ENCODE results near the gene SPTBN5.
"Not testable (repeated sequence)": the region's sequence is repeated elsewhere in the genome, so short reads cannot be mapped to it uniquely, and the experiment has no call there.

Gene SPTBN5

DNA sequence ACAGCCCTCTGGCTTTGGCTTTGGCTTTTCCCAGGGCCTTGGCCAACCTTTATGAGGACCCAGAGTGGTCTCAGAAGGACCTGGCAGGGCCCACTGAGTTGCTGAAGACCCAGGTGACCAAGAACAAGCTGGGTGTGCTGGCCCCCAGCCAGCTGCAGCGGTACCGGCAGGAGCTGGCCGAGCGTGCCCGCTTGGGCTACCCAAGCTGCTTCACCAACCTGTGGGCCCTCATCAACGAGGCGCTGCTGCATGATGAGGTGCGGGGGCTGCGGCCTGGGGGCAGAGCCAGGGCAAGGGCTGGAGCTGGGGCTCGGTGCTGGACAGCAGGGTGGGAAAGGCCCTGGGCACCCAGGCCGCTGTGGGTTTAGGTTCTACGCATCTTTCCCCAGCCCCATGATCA is 49.0 kb downstream of the SPTBN5 start:
- DNase-seq (ENCODE audit: low spot score), result no peak

DNA sequence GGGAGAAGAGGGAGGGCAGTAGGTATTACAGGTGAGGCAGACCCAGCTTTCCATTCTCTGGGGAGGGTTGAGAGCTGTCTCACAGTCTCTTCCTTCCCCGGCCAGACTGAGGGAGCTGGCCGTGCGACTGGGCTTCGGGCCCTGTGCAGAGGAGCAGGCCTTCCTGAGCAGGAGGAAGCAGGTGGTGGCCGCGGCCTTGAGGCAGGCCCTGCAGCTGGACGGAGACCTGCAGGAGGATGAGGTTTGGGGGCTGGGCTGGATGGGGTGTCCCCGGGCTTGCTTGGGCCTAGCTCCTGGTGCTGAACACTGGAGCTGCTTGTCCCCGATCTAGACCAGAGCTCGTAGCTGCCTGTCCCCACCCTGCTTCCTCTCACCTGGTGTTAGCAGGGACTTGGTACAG is 50.3 kb downstream of the SPTBN5 start:
- DNase-seq (ENCODE audit: low spot score), result no peak

DNA sequence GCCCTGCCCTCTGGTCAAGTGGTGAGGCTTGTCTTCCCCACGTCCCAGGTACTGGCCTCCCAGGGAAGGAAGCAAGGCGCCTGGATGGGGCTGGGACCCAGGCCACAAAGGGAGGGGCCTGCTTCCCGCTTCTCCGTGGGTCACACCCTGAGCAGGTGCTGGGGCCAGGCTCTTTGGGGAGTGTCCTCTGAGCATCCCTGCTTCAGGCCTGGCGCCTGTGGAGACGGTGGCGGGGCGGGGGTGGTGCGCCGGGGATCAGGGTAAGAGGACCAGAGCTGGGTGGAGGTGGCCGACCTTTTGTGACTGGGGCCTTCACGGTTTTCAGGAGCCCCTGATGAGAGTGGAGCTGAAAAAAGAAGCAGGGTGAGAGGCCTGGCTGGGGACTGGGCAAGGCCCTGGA is 51.6 kb downstream of the SPTBN5 start:
- no peak for DNase-seq (ENCODE audit: low spot score)

DNA sequence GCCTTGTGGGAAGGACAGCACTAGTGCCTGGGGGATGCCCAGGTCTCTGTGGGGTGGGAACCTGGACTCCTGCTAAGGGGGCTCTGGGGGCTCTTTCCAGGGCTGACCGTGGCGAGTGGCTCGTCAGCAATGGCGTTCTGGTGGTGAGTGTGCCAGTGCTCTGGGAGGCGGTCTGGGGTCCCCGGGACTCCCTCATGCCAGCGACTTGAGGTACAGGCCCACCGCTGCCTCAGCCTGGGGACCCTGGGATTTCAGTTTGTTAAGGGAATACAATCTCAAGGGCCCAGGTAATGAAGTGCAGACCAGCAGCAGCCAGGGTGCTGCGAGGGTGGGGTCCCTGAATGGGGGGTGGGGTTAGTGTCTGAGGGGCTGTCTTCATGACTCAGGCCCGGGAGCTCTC is 52.7 kb downstream of the SPTBN5 start:
- no peak for DNase-seq (ENCODE audit: low spot score)

DNA sequence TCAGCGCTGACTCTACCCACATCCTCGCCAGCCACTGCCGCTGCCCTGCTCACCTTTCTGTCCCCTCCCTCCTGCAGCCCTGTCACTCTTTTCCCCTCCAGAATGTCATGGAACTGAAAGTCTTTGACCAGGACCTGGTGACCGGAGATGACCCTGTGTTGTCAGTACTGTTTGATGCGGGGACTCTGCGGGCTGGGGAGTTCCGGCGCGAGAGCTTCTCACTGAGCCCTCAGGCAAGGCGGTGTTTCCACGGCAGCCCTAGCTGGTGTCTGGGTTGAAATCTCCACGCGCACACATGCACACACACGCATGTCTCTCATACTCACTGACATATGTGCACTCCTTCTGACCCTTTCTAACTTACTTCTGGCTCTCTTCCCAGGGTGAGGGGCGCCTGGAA is 53.2 kb downstream of the SPTBN5 start:
- DNase-seq (ENCODE audit: low spot score), result no peak

DNA sequence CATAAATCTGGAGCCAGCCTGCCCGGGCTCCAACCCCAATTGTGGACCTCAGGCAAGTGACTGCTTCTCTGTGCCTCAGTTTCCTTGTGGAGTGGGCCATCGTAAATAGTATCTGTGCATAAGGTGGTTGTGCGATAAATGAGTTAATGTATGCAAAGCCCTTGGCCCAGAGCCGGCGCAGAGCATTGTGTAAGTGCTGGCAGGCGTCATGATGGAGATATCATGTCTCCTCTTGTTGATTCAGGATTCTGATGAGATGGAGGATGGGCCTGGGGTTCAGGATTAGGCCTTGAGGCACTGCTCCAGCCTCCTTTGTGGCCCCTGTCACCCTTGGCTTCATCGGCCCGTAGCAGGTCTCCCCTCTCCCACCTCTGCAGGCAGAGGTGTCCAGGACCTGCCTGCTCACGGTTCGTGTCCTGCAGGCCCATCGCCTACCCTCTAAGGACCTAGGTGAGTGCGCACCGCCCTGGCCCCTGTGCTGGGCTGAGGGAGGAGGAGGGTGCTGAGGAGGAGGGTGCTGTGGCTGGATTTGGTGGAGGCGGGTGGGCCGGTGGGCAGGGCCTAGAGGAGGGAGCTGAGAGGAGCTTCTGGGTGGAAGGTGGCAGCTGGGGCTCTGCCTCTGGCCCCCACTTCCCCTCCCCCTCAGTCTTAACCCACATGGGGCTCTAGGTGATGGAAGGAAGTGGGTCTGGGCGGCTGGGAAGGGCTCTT is 53.9 kb downstream of the SPTBN5 start:
- no peak for DNase-seq (ENCODE audit: low spot score)

DNA sequence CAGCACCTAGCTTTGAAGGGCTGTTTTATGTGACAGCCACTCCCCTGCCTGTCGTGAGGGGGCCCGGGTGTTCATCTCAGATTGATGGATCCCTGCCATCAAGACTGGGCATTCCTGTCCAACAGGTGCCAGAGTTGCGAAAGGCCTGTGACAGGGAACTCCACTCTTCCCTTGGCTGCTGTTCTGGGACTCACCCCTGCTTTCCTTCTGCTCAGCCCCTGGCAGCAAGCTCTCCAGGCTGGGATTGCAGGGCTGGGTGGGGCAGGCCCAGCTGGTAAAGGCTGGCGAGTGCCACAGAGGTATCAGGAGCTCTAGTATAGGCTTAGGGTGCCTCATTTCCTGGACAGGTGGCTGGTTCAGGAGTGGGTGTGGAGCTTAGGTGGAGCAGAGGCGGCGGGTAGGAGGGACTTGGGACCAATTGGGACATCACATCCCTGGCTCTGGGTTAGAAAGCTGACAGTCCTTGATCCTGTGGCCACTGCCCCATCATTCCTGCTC is 55.4 kb downstream of the SPTBN5 start, which contains the start of gene PLA2G4B:
Gene PLA2G4B, plus strand, starts transcription at position 448 of the 498 bp plus-strand sequence. CDS start 67 bp downstream, outside the sequence.
- DNase-seq (ENCODE audit: low spot score), result no peak

DNA sequence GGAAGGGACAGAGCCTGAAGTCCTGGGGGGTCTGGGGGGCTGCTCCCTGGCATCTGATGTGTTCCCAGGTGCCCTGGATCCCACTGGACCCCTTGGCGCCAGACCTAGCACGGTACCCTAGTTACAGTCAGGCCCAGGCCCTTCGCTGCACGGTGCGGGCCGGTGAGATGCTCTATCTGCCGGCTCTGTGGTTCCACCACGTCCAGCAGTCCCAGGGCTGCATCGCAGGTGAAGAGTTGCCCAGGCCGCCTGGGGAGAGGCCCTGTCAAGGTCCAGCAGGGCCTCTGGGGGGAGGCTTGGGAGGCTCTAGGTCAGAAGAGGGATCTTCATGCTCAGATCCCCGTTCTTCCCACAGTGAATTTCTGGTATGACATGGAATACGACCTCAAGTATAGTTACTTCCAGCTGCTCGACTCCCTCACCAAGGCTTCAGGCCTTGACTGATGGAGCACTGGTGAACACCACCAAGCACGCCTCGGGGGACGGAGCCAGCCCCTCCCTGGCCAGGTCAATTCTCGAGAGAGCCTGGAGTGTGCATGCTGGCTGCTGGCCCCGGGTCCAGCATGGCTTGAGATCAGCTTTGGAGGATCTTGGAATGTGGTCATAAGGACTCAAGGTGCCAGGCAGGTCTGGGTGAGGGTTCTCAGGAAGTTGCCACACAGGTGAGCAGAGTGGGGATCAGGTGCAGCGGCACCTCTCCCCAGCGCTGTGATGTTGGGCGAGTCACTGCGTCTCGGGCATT is 57.0 kb downstream of the SPTBN5 start:
- DNase-seq (ENCODE audit: low spot score), result no peak

DNA sequence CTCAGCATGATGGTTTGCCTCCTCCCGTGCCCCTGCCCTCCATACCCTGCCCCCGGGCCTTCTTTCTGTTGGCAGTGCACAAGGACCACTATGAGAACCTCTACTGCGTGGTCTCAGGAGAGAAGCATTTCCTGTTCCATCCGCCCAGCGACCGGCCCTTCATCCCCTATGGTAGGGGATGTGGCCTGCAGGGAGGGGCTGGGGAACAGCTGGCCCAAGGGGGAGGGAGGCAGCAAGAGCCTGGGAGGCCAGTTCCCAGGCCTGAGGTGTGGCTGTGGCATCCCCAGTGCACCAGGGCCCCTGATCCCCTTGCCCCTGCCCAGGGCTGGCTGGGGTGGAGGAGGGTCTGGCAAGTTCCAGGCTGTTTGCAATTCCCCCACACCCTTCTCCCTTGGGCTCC is 57.8 kb downstream of the SPTBN5 start:
- no peak for DNase-seq (ENCODE audit: low spot score)

DNA sequence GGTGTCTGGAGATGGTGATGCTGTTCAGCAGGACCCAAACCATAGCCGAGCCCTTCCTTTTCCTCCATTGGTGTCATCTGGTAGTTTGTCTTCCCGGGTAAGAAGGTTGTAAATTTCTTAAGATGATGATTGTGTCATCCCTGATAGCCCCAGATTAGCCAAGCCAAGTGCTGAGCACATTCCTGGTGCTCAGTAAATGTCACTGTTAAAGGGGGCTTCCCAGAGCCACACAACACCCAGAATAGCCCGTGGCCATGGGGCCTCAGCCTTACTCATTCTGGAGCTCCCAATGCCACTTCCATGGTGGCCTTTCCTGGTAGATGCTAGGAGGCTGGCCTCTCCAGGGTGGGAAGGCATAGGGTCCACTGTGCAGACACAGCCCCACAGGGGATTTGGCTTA is 59.8 kb downstream of the SPTBN5 start:
- DNase-seq (ENCODE audit: low spot score), result no peak

DNA sequence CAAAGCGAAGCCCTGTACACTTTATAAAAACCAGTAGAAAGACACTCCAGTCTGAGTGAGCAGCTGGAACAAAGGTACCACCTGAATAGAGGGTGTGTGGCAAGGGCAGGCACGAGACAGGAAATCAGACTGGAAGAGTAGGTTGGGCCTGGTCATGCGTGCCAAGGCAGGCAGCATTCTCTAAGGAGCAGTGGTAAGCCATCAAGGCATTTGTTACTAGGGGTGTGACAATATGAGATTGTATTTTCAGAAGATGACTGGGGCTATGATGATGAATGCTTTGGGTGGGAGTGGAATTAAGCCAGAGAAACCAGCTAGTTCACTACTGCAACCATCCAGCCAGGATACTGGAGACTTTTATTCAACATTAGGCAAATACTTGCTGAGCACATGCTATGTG is 61.0 kb downstream of the SPTBN5 start:
- no peak for DNase-seq (ENCODE audit: low spot score)

DNA sequence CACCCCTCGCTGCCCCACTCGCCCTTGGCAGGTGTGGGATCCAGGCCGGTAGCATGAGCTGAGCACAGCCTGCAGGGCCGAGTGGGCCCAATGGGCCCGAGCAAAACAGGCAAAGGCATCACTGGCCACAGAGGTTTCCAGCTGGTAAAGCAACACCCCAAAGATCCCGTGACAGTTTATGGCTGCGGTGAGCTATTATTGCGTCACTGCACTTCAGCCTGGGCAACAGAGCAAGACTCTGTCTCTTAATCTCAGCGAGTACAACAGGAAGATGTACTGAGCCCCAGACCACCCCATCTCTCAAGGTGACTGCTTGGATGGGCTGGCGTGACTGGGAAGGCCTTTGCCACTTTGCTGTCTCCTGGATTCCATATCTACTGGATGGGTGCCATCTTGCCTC is 61.6 kb downstream of the SPTBN5 start:
- no peak for DNase-seq (ENCODE audit: low spot score)

DNA sequence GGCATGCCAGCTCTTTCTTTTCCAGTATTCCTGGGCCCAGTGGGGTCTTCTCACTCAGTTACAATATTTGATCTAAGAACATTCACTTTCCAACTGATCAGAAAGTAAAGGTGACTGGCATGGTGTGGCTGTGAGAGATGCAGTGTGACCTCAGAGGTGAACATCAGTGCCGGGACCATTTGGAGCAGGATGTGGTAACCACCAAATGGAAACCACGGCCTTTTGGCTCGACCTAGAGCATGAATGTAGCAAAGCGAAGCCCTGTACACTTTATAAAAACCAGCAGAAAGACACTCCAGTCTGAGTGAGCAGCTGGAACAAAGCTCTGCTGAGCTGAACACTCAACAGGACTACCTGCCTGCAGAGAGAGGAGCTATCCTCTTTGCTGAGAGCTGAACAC is 62.6 kb downstream of the SPTBN5 start:
- DNase-seq (ENCODE audit: low spot score), result not testable (repeated sequence)

DNA sequence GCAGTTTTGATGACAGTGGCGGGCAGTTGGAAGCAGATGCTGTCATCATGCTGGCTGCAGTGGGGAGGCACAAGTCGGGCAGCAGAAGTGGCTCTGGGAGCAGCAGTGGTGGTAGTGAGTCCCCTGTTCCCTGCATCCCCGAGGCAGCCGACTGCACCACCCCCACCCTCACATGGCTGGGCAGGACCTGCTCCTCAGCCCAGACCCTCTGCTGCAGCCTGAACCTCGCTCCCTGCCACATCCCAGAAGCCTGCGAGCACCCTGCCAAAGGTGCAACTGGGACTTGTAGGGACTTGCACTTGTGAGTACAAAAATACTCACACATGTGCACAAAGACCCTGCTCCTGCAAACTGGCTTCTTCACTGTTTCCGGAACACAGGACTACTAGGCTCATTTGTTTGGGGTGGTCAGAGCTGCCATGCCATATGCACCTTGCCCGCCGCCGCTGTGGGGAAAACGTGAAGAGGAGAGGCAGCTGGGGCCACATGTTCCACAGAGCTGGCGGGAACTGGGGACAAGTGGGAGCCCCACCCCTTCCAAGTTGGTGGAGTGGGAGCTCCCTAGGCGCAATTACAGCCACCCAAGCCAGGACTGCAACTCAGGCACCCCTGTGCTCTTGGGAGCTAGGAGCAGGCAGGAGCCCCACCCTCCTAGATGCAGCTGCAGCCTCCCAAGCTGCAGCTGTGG is 63.8 kb downstream of the SPTBN5 start:
- DNase-seq (ENCODE audit: low spot score), result no peak

DNA sequence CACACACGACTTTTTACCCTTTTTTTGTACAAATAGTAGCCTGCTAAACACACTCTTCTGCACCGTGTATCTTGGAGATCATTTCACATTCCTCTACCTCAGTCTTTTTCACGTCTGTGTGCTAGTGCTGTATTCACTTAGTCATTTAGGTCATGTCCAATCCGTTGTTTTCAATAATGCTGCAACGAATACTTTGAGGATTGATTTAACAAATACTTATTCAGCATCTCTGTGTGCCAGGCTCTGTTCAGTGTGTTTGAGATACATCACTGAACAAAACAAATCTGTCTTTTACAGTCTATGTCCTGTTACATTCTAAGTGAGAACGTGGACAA is 65.1 kb downstream of the SPTBN5 start:
- DNase-seq (ENCODE audit: low spot score), result no peak

DNA sequence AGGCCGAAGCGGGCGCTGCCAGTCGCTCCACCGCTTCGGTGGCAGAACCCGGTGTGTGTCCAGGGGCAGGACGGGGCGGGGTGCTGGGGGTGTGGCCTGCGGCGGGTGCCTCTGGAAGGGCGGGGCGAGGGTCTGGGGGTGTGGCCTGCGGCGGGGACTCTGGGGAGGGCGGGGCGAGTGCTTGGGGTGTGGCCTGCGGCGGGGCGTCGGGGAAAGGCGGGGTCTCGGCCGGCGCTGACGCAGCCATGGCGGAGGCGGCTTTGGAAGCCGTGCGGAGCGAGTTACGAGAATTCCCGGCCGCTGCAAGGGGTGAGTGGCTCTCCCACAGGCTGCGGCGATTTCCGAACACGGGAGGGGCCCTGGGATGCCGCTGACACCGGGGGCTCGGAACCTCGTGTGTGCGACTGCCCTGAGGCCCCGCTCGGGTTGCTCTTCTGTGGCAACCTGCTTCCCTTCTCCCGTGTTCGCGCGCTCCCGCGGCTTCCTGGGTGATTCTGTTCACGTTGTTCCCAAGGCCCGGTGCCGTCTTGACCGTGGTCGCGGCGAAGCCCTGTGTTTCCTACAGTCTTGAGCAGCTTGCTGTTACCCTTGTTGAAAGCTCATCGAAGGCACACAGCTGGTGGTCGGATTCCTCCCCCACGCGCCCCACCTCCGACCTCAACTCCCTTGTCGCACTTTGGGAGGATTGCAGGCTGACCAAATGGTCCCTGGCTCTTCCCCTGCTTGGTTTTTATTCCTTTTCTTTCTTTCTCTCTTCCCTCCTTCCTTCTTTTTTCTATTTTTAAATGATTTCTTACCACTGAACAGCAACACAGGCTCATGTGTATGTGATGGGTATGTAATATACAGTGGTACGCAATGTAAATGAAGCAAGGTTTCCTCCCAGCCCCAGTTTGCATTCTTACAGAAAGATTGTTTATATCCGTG is 65.7 kb downstream of the SPTBN5 start, which contains the start of gene JMJD7:
Gene JMJD7, plus strand, starts transcription at position 213 of the 927 bp plus-strand sequence. Its CDS starts 33 bp downstream, at position 246.
- peak; percentile 97 for DNase-seq (ENCODE audit: low spot score)

DNA sequence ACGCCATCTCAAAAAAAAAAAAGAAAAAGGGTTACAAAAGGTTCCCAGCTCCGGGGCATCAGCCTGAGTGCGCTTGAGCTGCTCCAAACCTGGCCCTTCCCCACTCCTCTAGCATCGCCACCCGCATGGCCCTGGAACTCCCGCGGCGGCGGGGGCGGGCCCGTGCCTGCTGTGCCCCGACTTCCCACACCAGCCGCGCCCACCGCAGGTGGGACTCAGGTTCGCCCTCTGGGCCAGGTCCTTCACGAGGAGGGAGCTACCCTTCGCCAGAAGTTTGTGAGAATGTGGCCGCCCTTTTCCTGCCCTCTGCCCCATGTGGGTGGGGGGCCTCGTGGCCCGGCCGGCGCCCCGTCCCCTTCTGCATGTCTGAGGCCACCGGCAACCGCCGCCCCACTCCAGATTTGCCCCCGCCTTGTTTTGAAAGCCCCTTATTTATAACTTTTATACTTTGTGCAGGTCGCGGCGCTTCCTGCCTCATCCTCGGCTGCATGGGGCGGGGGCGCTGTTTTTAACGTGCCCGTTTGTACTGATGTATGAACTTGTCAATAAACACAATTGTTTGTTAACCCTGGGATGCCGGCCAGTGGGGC is 66.5 kb downstream of the SPTBN5 start:
- DNase-seq (ENCODE audit: low spot score), result no peak

DNA sequence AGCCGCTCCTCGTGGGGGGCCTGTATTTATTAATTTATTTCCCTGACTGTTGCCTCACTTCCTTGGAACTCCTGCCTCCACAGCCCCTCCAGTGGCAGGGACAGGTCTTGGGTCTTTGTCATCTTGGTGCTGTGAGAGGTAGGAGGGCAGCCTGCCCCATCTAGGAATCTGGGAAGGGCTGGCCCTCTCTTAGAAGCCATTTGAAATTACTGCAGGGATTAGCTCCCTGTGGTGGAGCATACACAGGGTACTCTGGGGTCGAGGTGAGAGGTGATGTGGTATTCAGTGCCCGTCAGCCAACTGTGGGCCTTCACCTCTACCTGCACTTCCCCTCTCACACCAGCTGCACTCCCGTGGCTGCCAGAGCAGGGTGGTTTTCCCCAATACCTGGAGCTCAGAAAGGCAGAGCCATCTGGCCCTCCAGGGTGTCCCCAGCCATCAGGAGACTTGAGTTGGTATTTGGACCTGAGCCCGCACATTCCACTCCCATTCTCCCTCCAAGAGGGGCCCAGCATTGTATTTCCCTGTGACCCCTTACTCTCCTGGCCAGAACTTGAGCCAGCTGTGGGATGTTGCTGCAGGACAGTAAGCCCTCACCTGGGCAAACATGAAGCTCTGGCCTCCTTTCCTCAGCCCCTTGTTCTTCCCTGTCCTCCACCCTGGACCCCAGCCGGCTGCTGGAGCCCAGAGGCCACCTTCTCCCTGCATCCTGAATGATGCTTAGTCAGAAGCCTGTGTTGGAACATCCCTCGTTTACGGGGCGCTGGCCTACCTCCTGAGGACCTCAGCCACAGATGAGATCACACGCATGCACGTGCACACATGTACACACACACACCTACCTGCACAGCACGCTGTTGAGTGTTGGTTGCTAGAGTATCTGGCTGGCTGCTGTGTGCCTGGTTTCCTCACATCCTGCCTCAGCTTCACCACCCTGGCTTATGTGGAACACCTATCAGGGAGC is 68.0 kb downstream of the SPTBN5 start:
- no peak for DNase-seq (ENCODE audit: low spot score)

DNA sequence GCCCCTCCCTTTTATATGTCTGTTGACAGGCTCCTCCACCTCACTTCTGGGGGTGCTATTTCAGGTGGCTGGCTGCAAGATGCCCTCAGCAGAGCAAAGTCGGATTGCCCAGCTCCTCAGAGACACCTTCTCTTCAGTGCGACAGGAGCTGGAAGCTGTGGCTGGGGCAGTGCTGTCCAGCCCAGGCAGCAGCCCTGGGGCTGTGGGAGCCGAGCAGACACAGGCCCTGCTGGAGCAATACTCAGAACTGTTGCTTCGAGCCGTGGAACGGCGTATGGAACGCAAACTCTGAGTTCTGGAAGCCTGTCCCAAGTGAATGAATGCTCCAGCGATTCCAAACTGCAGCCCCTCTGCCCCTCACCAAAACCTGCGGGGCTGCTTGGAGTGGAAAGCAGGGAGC is 68.7 kb downstream of the SPTBN5 start:
- no peak for DNase-seq (ENCODE audit: low spot score)

DNA sequence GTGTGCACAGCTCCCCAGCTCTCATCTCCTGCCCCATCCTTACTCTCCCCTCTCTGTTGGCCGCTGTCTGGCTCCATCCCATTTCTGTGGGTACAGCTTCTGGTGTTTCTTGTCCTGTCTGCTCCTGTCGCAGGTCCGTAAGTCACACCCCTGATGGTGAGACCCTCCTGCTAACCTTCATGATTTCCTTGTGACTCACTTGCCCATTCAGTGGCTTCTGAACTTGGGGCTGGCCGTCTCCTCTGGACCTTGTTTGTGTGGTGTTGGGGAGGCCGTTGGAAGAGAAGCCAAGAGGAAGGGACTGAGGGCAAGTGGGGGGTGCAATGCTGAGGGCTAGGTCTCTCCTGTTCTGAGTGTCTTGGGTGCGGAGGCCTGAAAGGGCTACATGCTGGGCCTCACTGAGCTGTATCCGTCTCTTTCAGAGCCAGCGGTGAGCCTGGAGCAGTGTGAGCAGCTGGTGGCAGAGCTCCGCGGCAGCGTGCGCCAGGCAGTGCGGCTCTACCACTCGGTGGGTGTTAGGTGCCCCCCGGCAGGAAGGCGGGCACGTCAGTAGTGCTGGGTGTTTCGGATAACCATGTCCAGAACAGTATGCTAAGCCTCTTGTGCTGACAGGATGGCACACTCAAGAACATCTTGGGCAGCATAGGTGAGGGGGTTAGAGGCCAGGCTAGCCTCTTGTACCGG is 69.6 kb downstream of the SPTBN5 start:
- DNase-seq (ENCODE audit: low spot score), result no peak
